ENCODE results near the gene LHFPL2. TPM values are rescaled to one million over a fixed set of nuclear protein-coding genes. Genes with fewer than 3 reads are reported as not detected.
"Not testable (repeated sequence)": the region's sequence is repeated elsewhere in the genome, so short reads cannot be mapped to it uniquely, and the experiment has no call there.

The LHFPL2 gene
- polyA plus RNA-seq, 3 donors, result 6.6 to 24.9 (median 7.3) TPM

- H3K27ac ChIP-seq (ENCODE audit: low read depth, low read length), result no peak overlapping the region
- WGBS, 3 donors, result 42 to 85% (median 48%) methylated on average over 4 of the region's 4 CpGs
Measured at GRCh38 chr5:78487846-78488245, 160.7 kb downstream of the LHFPL2 start.

- no peak overlapping the region for H3K27ac ChIP-seq (ENCODE audit: low read depth, low read length)
- whole genome bisulfite sequencing, 3 donors, result 85 to 87% (median 87%) methylated on average over 2 of the region's 2 CpGs
Measured at GRCh38 chr5:78486218-78486617, 162.4 kb downstream of the LHFPL2 start.

- 53 to 92% (median 71%) methylated on average over 3 of the region's 3 CpGs for WGBS, 3 donors
- no peak overlapping the region for H3K27ac ChIP-seq (ENCODE audit: low read depth, low read length)
Measured at GRCh38 chr5:78483809-78484521, 164.6 kb downstream of the LHFPL2 start.

GRCh38 chr5:78482948-78483347, 165.6 kb downstream of the LHFPL2 start:
- WGBS, 3 donors, result 52 to 93% (median 91%) methylated on average over 1 of the region's 1 CpG
- no peak overlapping the region for H3K27ac ChIP-seq (ENCODE audit: low read depth, low read length)

- no peak overlapping the region for H3K27ac ChIP-seq (ENCODE audit: low read depth, low read length)
- WGBS, 3 donors, result 83 to 96% (median 92%) methylated on average over 1 of the region's 1 CpG
Measured at GRCh38 chr5:78476795-78477194, 171.8 kb downstream of the LHFPL2 start.

- WGBS, 3 donors, result 94 to 96% (median 95%) methylated on average over 3 of the region's 3 CpGs
- no peak overlapping the region for H3K27ac ChIP-seq (ENCODE audit: low read depth, low read length)
Measured at GRCh38 chr5:78475370-78475769, 173.2 kb downstream of the LHFPL2 start.

GRCh38 chr5:78473751-78474150, 174.8 kb downstream of the LHFPL2 start:
- WGBS, 3 donors, result 93 to 100% (median 96%) methylated on average over 1 of the region's 1 CpG
- H3K27ac ChIP-seq (ENCODE audit: low read depth, low read length), result no peak overlapping the region

GRCh38 chr5:78472469-78473106, 176.0 kb downstream of the LHFPL2 start:
- H3K27ac ChIP-seq (ENCODE audit: low read depth, low read length), result no peak overlapping the region

GRCh38 chr5:78471896-78472295, 176.7 kb downstream of the LHFPL2 start:
- H3K27ac ChIP-seq (ENCODE audit: low read depth, low read length), result no peak overlapping the region

- WGBS, 3 donors, result 19 to 25% (median 21%) methylated on average over 3 of the region's 3 CpGs
- no peak overlapping the region for H3K27ac ChIP-seq (ENCODE audit: low read depth, low read length)
Measured at GRCh38 chr5:78467752-78468357, 180.7 kb downstream of the LHFPL2 start.

GRCh38 chr5:78467140-78467539, 181.4 kb downstream of the LHFPL2 start:
- 91 to 95% (median 95%) methylated on average over 1 of the region's 1 CpG for WGBS, 3 donors
- no peak overlapping the region for H3K27ac ChIP-seq (ENCODE audit: low read depth, low read length)

GRCh38 chr5:78458843-78459242, 189.7 kb downstream of the LHFPL2 start:
- 91 to 98% (median 94%) methylated on average over 2 of the region's 2 CpGs for WGBS, 3 donors
- no peak overlapping the region for H3K27ac ChIP-seq (ENCODE audit: low read depth, low read length)

GRCh38 chr5:78457507-78457906, 191.1 kb downstream of the LHFPL2 start:
- not testable (repeated sequence) for H3K27ac ChIP-seq (ENCODE audit: low read depth, low read length)
- WGBS, 3 donors, result 74 to 87% (median 85%) methylated on average over 9 to 14 of the region's 14 CpGs

- H3K27ac ChIP-seq (ENCODE audit: low read depth, low read length), result no peak overlapping the region
Measured at GRCh38 chr5:78449103-78449502, 199.5 kb downstream of the LHFPL2 start.

GRCh38 chr5:78447775-78448424, 200.7 kb downstream of the LHFPL2 start:
- 67 to 99% (median 75%) methylated on average over 2 to 3 of the region's 3 CpGs for WGBS, 3 donors
- H3K27ac ChIP-seq (ENCODE audit: low read depth, low read length), result no peak overlapping the region
